CD4-positive, alpha-beta T cell treated with Interleukin-4 for 4 hours (primary cell): ENCODE measurements around the gene KLHL29.

ENCODE experiments used
- DNase-seq: peaks from one replicate; pipeline ENCODE4 v3.0.0-alpha.2; 2020

The KLHL29 gene

GRCh38 chr2:23583467-23583866 lies 198.5 kb downstream of the KLHL29 start:
- DNase-seq, result no peak

GRCh38 chr2:23584054-23584745 lies 199.2 kb downstream of the KLHL29 start:
- no peak for DNase-seq

- DNase-seq, result no peak
These were observed 200.5 kb downstream of the KLHL29 start for GRCh38 chr2:23585273-23586170.

GRCh38 chr2:23586741-23587306 lies 201.8 kb downstream of the KLHL29 start:
- DNase-seq, result no peak

GRCh38 chr2:23587341-23587880 lies 202.4 kb downstream of the KLHL29 start:
- DNase-seq, result no peak

GRCh38 chr2:23588106-23588505 lies 203.1 kb downstream of the KLHL29 start:
- DNase-seq, result no peak

- DNase-seq, result no peak
These were observed 203.7 kb downstream of the KLHL29 start for GRCh38 chr2:23588508-23589201.

- DNase-seq, result no peak
These were observed 204.3 kb downstream of the KLHL29 start for GRCh38 chr2:23589220-23589647.

GRCh38 chr2:23589739-23590138 lies 204.8 kb downstream of the KLHL29 start:
- DNase-seq, result no peak

- DNase-seq, result no peak
These were observed 205.4 kb downstream of the KLHL29 start for GRCh38 chr2:23590241-23590869.

- no peak for DNase-seq
These were observed 206.1 kb downstream of the KLHL29 start for GRCh38 chr2:23591111-23591510.

- DNase-seq, result no peak
These were observed 207.2 kb downstream of the KLHL29 start for GRCh38 chr2:23592061-23592685.

- no peak for DNase-seq
These were observed 208.1 kb downstream of the KLHL29 start for GRCh38 chr2:23592898-23593751.

GRCh38 chr2:23593752-23594459 lies 208.9 kb downstream of the KLHL29 start:
- DNase-seq, result no peak

- DNase-seq, result no peak
These were observed 209.5 kb downstream of the KLHL29 start for GRCh38 chr2:23594460-23594825.

- no peak for DNase-seq
These were observed 210.0 kb downstream of the KLHL29 start for GRCh38 chr2:23595021-23595420.

- no peak for DNase-seq
These were observed 210.7 kb downstream of the KLHL29 start for GRCh38 chr2:23595601-23596251.

- no peak for DNase-seq
These were observed 211.4 kb downstream of the KLHL29 start for GRCh38 chr2:23596316-23596885.

GRCh38 chr2:23597687-23598086 lies 212.7 kb downstream of the KLHL29 start:
- no peak for DNase-seq
